Endometrial microvascular endothelial cells (primary cell): Measurements from ENCODE around the gene USP20. TPM values are rescaled to one million over a fixed set of nuclear protein-coding genes. Genes with fewer than 3 reads are reported as not detected.

Experiments used
- in situ Hi-C: cut with HindIII; loops from 2 replicates; pipeline ENCODE4 v1.10.0; 2017; ENCODE audit warnings: low sequenced_read_pairs, low pct_unique_long_range_greater_than_20kb; ENCODE audit errors: inconsistent ontology term
- total RNA-seq: library from RNA; depleted of rRNA; stranded (reverse); fragments of >200 nt; gene quantifications from one replicate; pipeline ENCODE4 v1.2.3, GENCODE V29; 2015; ENCODE audit errors: inconsistent ontology term

Gene USP20
- total RNA-seq, 1 donor from 2014 or later: 9.8 TPM

DNA sequence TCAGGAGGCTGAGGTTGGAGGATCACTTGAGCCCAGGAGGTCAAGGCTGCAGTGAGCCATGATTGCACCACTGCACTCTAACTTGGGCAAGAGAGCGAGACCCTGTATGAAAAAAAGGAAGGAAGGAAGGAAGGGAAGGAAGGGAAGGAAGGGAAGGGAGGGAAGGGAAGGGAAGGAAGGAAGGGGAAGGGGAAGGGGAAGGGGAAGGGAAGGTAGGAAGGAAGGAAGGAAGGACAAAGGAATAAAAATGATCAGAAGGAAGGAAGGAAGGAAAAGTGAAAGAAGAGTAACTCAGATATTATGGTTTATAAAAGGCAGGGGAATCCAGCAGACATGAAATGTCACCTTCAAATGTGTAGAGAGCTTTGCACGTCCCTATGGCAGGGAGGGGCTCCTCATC is 64.4 kb downstream of the USP20 start:
- in situ Hi-C loops: no loop called here

DNA sequence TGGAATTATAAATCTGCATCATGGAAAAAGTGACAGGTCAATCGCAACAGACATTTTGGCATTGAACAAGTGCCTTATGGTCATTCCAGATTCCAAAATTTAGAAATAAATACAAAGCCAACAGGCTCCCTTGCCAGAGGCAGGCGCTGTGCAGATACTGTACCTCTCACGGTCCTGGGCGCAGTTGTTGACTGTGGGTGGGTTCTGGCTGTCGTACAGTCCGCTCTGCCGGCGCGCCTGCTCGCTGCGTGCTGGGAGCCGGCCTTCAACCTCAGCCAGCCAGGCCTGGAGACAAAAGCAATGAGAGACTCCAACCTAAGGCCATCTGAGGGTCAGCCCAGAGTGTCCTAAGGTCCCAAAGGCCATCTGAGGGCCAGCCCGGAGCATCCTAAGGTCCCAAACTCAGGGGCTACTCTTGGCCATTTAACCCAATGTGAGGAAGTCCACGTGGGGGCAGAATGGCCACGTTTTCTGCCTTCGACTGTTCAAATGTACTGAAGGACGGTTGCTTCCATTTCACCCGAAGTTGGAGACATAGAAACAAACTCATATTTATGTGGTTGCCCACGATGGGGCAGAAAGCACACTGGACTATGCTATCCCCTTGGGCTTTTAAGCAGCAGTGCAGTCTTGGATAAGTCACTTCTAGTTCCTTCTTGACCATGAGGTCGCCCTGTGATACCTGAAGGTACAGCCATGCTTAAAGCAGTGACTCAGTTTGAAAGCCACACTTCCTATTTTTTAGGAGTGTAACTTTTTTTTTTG is 65.2 kb downstream of the USP20 start:
- in situ Hi-C loops: no loop called here

DNA sequence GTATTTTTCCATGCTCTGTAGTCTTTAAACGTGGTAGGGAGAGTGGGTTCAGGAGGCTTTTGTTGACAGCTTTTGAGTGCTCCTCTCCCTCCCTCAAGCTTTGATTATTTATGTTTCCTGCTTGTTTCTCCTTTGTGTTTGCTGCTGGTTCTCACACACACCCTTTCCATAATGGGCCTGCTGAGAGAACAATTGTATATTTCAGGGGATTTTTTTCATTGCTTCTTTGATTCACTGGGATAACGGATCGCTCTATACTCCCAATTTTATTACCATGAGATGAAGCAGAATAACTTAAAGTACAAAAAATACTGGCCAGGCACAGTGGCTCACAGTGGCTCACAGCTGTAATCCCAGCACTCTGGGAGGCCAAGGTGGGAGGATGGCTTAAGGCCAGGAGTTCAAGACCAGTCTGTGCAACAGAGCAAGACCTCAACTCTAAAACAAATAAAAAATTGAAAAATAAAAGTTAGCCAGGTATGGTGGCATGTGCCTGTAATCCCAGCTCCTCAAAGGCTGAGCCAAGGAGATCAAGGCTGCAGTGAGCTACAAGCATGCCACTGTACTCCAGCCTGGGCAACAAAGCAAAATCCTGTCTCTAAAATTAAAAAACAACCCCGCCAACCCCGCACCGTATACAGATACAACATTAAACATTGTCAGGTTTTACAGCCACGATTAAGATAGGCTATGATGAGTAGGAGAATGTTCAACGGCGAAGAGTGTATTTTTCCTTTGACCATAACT is 66.9 kb downstream of the USP20 start:
- in situ Hi-C loops: no loop called here

DNA sequence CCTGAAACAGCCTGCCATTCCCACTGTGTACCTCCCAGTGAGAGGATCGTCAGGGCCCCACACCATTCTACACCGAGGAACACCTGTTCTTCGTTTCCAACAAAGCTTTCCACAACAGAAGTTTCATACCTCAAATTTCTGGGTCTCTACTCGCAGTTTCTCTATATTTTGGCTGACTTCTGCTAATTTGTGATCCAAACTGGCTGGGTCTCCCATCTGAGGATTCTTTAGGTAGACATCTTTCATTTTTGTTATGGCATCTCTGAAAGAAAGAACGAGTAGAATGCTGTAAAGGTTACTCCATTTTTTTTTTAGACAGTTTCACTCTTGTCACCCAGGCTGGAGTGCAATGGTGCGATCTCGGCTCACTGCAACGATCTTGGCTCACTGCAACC is 67.5 kb downstream of the USP20 start:
- in situ Hi-C loops: no loop called here

DNA sequence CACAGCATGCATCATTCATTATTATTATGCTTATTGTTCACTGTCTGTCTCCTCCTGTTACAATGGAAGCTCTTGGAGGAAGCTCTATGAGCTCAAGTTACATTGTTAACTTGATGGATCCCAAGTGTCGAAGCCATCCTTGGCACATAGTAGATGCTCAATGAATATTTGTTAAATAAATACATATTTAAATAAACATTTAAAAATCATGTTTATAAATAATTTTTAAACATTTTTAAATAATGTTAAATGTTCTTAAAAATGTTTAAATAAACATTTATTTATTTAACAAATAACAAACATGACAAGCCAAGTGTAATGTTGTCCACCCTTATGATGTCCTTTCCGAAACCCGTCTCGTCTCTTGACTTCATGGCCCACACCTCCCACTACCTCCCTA is 69.5 kb downstream of the USP20 start:
- in situ Hi-C loops: no loop called here

DNA sequence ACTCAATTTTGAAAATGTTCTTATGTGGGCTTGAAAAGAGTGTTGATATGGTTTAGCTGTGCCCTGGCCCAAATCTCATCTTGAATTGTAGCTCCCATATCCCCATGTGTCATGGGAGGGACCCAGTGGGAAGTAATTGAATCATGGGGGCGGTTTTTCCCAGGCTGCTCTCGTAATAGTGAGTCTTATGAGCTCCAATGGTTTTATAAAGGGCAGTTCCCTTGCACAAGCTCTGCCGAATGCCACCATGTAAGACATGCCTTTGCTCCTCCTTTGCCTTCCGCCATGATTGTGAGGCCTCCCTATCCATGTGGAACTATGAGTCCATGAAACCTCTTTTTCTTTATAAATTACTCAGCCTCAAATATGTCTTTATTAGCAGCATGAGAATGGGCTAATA is 71.0 kb downstream of the USP20 start:
- in situ Hi-C loops: no loop called here

DNA sequence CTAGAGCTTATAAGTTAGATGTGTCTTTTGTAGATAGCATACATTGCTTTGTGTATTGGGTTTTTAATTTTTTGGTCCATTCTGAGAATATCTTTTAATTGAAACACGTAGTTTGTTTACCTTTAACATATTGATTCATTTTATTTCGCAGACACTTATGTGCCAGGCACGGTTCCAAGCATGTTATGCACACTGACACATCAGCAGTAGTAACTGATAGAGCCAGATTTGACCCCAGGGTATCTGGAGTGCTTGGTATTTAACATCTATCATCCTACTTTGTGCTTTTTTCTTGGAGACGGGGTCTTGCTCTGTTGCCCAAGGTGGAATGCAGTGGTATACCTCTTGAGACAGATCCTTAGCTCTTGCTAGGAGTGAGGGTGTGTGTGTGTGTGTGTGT is 71.9 kb downstream of the USP20 start:
- in situ Hi-C loops: no loop called here

DNA sequence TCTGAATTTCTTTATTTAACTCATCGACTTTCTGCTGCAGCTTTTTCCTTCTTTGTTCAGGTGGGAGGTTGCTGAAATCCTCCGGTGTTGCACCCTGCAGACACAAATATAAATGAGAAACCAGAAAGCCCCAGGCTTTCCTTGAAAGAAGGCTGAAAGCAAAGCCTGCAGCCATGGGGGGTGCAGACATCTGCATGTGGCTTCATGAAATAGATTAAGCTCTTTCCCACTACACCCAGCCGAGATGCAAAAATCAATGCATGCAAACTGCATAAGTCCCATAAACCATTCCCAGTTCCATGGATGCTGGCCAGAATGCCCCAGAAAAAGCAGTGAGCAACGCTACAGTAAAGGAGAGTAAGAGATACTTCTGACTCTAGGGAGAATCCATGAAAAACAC is 73.6 kb downstream of the USP20 start:
- in situ Hi-C loops: no loop called here

DNA sequence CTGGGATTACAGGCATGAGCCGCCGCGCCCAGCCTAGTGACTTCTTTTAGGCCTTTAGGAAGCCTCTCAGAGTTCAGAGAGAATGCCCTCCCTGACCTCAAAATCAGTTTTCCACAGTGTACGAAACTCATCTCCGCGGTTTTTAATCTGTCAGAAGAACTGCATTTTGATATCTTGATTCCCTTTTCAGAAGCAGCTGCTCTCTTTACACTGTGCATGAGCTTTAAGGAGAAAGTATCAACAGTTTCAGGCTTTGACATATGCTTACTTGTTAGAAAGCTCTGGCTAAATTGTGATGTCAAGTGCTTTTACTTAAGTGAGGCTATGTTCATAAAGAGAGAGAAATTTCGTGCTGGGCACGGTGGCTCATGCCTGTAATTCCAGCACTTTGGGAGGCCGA is 74.6 kb downstream of the USP20 start:
- in situ Hi-C loops: no loop called here

DNA sequence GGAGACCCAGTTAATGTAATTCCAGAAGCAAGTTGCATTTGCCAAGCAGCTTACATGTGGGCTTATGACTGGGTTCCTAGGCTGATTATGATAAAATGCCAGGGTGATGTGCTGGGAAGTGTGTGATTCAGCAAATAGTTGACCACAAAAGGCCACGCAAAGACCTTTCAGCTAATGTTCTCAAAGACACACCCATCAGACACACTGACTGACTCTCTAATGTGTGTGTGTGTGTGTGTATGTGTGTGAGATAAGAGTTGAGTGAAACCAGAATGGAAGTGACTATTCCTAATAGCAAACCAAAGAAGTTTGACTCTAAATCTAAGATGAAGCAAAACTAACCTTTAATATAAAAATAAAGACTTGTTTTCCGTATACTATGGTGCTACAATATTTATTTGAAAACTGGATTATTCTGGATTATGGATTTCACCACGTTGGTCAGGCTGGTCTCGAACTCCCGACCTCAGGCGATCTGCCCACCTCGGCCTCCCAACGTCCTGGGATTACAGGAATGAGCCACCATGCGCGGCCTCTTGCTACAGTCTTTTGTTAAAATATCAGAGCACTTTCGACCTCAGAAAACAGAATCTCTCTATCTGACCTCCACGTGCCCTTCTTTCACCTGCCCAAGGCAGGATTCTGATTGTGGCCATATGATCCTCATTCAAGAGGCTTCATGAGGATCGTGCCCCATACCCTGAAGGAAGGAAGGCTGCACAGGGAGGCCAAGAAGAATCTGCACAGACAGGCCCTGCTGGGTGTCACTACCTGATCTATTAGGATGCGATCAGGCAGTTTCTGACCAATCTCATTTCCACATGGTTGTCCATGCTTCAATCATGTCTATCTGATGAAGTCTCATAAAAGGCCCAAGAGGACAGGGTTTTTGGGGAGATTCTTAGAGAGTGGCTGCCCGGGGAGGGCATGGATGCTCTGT is 75.6 kb downstream of the USP20 start:
- in situ Hi-C loops: no loop called here

DNA sequence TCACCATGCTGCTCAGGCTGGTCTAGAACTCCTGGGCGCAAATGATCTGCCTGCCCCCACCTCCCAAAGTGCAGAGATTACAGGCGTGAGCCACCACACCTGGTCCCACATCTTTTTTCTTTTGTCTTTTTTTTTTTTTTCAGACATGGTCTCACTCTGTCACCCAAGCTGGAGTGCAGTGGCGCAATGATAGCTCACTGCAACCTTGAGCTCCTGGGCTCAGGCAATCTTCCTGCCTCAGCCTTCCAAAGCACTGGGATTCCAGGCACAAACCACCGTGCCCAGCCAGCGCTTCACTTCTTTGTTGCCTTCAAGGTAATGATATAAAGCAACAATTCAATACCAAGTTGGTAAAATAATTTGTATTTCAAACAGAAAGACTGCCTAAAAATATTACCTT is 78.8 kb downstream of the USP20 start:
- in situ Hi-C loops: no loop called here

DNA sequence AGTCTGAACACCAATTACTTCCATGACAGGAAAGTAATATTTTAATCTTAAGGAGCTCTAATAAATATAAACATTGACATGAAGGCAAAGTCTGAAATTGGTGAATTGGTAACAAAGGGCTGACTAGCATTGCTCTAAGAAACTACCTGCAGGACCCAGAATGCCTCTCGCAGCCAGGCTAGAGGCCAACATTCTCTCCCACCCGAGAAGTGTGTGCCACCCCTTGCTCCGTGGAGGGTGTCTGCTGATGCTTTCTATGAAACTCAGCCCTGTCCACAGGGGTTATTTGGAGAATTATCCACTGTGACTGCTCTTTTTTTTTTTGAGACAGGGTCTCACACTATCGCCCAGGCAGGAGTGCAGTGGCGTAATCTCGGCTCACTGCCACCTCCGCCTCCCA is 81.4 kb downstream of the USP20 start:
- in situ Hi-C loops: no loop called here

DNA sequence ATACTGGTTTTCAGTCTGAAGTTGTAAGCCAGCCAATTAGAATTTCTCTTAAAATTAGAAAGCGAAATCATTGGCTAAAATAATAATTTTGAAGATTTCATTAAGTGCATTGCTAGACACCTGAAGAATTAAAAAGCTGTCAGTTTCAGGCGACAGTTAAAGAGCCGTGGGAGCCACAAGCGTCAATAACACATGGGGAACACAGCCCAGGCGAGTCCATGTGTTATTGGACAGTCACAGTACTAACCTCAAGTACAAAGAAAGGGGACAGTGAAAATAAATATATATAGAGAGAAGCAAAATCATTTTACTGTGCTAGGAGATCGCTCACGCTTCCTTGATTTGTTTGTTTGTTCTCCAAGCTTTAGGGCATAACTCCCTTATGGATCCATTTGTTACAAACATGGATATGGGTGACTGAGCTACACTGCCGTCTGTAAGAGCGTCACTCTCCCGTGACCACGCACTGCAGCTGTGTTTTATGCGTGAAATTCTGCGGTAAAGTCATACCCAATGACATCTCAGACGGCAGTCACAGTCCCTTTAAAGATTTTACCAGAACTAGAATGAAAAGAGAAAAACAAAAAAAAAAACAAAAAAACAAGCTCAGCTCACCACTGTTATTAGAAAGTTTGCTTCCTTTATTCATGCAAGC is 83.2 kb downstream of the USP20 start:
- in situ Hi-C loops: no loop called here

DNA sequence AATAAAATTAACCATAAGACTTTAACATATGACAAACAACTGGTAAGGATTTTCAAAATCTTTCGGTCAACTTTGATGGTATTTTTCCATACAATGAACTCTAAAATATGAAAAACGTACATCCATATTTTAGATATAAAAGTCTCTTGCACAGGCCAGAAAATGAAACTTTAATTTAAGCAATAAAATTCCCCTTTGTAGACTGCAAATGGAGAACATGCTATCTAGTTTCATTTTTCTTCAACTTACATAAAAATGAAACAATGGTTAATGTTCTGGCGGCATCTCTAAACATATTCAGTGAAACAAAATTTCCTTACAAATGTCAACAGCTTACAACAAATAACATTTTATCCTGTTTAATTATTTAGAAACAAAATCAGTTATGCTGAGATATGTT is 84.0 kb downstream of the USP20 start:
- in situ Hi-C loops: no loop called here

DNA sequence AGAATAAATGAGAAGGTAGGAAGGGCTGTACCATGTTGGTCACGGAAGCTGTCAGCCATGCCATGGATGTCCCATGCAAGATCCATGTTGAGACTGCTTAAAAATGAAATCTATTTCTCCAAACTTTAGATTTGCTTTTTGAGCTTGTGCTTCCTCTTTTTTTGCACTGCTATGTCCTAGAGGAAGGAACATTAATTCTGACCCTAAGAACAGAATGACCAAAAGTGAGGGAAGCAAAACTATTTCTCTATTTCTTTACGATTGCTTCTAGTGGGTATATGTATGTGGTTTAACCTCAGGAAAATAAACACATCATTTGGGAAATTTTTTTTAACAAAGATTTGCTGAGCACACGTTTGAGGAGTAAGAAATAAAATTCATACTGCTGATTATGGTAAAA is 84.6 kb downstream of the USP20 start:
- in situ Hi-C loops: no loop called here

DNA sequence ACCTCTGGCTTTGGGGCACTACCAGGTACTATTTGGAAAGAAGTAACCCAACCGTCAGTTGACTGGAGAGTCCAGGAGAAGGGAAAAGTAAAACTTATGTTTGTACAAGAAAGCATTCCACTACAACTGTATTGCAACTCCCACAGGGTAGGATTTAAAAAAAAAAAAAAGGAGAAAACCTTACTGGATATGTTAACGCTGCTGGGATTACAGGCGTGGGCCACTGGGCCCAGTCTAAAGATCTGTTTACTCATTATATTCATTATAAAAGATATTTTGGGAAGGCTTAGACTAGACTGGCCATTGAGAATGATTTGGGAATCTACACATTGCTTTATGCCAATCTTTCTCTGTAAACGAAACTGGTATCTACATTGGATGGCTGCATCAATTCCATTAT is 86.6 kb downstream of the USP20 start:
- in situ Hi-C loops: no loop called here

DNA sequence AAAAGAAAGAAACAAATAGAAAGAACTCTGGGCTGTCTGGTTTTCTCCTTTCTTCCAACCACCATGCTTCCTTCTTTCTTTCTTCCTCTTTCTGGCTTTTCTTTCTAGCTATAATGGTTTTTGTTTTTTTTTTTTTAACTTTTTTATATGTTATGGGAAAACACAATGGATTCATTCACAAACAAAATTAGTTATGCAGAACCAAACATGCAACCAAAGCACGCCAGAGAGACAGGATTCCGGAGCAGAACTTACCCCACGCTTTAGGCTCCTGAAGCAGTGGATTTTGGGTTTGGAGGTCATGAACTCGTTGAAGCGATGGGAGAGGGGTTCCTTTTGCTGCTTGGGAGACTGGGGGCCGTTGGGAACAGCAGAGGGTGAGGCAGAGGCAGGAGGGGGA is 88.3 kb downstream of the USP20 start:
- in situ Hi-C loops: no loop called here

DNA sequence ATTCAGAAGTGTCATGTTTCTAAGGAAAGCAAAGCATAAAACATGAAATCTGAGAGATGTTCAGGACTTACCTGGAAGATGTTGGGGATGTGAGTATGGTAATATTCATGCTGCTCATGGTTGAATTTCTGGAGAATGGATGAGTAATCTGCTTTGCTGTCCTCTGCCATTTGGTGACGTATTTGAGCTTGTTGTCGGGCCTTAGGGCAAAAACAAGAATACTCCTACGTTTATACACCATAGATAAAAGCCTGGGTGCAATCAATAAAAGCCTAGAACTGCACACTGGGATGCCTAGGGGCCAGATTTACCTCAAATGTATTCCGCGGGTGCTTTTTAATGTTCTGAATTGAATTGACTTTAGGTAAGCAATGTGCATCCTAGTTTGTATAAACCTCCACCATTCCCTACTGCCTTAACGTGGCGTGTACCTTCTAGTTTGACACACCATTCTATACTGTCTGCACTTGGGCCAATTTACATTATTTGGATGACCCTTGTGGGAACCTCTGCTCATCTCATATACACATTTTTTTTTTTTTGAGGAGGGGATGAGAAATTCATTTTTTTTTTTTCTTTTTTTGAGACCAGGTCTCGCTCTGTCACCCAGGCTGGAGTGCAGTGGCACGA is 94.4 kb downstream of the USP20 start:
- in situ Hi-C loops: no loop called here

DNA sequence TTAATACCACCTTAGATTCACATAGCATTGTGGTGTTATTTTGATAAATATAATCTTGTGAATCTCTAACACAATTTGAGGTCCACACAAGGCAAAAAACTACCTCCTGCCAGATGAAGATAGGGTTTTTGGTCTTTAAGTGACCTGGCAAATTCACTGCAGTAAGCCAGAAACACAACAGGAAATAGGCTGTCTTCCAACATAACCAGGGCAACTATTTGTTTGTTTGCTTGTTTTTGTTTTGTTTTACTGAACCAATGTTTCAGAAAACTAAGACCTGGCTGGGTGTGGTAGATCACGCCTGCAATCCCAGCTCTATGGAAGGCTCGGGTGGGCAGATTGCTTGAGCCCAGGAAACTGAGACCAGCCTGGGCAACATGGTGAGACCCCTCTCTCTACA is 95.5 kb downstream of the USP20 start:
- in situ Hi-C loops: no loop called here
